Measurements from ENCODE around the gene KRTAP3-3. TPM values are rescaled to one million over a fixed set of nuclear protein-coding genes. Genes with fewer than 3 reads are reported as not detected.

KRTAP3-3 gene
- total RNA-seq, 1 experiment from 2014 or later, result not detected

DNA sequence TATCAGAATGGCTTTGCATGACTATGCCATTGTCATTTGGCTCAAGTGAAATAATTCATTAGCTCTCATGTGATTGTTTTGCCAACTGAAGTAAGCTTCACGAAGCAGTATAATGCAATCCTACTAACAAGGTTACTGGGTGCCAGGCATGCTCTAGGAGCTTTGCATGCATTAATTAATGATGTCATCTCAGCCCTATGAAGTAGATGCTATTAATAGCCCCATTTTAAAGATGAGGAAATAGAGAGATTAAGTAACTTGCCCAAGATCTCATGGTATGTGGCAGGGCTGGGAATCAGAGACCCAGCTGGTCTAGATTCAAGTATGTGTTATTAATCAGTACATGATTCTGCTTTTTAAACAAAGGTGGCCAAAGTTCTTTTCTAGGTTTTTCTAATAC is 41.3 kb downstream of the KRTAP3-3 start:
- H3K27ac Mint-ChIP-seq, result no peak overlapping the region
- no peaks in the 10 kb centered on the region for H3K27me3 Mint-ChIP-seq (ENCODE audit: low read depth)
- H3K4me3 Mint-ChIP-seq, result no peak overlapping the region
- CTCF ChIA-PET, result interaction anchor here (0.7 to 1.2 kb wide), 2 partner anchors 11 to 370 kb away, joined by 3 read pairs; no protein-coding TSS in a partner anchor
- H3K36me3 Mint-ChIP-seq, result no peaks in the 10 kb centered on the region
- peaks cover 20% of the 10 kb centered on the region for H3K4me1 Mint-ChIP-seq
- DNase-seq (ENCODE audit: low spot score) (no peak), ATAC-seq (no peak)
- H3K9me3 Mint-ChIP-seq, result no peaks in the 10 kb centered on the region
- TF ChIP-seq, protein P1, sequence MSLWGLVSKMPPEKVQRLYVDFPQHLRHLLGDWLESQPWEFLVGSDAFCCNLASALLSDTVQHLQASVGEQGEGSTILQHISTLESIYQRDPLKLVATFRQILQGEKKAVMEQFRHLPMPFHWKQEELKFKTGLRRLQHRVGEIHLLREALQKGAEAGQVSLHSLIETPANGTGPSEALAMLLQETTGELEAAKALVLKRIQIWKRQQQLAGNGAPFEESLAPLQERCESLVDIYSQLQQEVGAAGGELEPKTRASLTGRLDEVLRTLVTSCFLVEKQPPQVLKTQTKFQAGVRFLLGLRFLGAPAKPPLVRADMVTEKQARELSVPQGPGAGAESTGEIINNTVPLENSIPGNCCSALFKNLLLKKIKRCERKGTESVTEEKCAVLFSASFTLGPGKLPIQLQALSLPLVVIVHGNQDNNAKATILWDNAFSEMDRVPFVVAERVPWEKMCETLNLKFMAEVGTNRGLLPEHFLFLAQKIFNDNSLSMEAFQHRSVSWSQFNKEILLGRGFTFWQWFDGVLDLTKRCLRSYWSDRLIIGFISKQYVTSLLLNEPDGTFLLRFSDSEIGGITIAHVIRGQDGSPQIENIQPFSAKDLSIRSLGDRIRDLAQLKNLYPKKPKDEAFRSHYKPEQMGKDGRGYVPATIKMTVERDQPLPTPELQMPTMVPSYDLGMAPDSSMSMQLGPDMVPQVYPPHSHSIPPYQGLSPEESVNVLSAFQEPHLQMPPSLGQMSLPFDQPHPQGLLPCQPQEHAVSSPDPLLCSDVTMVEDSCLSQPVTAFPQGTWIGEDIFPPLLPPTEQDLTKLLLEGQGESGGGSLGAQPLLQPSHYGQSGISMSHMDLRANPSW (CRISPR knock-in tag; conservative IDR thresholded peaks at IDR 0.05; ENCODE audit: low read depth), result no peak
- TF ChIP-seq SMAD3 (CRISPR knock-in tag; IDR thresholded peaks at IDR 0.05; ENCODE audit: borderline replicate concordance) (no peak), CTCF (IDR thresholded peaks at IDR 0.05) (no peak), ZNF423 (CRISPR knock-in tag; IDR thresholded peaks at IDR 0.05) (no peak), JUN (CRISPR knock-in tag; IDR thresholded peaks at IDR 0.05) (no peak), RORB (CRISPR knock-in tag; IDR thresholded peaks at IDR 0.05) (no peak), NFYB (CRISPR knock-in tag; conservative IDR thresholded peaks at IDR 0.05; ENCODE audit: low read depth) (no peak), ATF3 (CRISPR knock-in tag; conservative IDR thresholded peaks at IDR 0.05) (no peak), IRF2 (CRISPR knock-in tag; IDR thresholded peaks at IDR 0.05; ENCODE audit: borderline replicate concordance, low read depth) (no peak), CREB1 (CRISPR knock-in tag; IDR thresholded peaks at IDR 0.05) (no peak), CDX4 (CRISPR knock-in tag; IDR thresholded peaks at IDR 0.05; ENCODE audit: borderline replicate concordance) (no peak), CBFB (CRISPR knock-in tag; IDR thresholded peaks at IDR 0.05; ENCODE audit: low read depth) (no peak)
- TF ChIP-seq, protein P2, sequence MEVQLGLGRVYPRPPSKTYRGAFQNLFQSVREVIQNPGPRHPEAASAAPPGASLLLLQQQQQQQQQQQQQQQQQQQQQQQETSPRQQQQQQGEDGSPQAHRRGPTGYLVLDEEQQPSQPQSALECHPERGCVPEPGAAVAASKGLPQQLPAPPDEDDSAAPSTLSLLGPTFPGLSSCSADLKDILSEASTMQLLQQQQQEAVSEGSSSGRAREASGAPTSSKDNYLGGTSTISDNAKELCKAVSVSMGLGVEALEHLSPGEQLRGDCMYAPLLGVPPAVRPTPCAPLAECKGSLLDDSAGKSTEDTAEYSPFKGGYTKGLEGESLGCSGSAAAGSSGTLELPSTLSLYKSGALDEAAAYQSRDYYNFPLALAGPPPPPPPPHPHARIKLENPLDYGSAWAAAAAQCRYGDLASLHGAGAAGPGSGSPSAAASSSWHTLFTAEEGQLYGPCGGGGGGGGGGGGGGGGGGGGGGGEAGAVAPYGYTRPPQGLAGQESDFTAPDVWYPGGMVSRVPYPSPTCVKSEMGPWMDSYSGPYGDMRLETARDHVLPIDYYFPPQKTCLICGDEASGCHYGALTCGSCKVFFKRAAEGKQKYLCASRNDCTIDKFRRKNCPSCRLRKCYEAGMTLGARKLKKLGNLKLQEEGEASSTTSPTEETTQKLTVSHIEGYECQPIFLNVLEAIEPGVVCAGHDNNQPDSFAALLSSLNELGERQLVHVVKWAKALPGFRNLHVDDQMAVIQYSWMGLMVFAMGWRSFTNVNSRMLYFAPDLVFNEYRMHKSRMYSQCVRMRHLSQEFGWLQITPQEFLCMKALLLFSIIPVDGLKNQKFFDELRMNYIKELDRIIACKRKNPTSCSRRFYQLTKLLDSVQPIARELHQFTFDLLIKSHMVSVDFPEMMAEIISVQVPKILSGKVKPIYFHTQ (CRISPR knock-in tag; IDR thresholded peaks at IDR 0.05), result no peak
- TF ChIP-seq, protein P3, sequence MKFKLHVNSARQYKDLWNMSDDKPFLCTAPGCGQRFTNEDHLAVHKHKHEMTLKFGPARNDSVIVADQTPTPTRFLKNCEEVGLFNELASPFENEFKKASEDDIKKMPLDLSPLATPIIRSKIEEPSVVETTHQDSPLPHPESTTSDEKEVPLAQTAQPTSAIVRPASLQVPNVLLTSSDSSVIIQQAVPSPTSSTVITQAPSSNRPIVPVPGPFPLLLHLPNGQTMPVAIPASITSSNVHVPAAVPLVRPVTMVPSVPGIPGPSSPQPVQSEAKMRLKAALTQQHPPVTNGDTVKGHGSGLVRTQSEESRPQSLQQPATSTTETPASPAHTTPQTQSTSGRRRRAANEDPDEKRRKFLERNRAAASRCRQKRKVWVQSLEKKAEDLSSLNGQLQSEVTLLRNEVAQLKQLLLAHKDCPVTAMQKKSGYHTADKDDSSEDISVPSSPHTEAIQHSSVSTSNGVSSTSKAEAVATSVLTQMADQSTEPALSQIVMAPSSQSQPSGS (CRISPR knock-in tag; IDR thresholded peaks at IDR 0.05; ENCODE audit: borderline replicate concordance, low read depth), result no peak
- TF ChIP-seq, protein P4, sequence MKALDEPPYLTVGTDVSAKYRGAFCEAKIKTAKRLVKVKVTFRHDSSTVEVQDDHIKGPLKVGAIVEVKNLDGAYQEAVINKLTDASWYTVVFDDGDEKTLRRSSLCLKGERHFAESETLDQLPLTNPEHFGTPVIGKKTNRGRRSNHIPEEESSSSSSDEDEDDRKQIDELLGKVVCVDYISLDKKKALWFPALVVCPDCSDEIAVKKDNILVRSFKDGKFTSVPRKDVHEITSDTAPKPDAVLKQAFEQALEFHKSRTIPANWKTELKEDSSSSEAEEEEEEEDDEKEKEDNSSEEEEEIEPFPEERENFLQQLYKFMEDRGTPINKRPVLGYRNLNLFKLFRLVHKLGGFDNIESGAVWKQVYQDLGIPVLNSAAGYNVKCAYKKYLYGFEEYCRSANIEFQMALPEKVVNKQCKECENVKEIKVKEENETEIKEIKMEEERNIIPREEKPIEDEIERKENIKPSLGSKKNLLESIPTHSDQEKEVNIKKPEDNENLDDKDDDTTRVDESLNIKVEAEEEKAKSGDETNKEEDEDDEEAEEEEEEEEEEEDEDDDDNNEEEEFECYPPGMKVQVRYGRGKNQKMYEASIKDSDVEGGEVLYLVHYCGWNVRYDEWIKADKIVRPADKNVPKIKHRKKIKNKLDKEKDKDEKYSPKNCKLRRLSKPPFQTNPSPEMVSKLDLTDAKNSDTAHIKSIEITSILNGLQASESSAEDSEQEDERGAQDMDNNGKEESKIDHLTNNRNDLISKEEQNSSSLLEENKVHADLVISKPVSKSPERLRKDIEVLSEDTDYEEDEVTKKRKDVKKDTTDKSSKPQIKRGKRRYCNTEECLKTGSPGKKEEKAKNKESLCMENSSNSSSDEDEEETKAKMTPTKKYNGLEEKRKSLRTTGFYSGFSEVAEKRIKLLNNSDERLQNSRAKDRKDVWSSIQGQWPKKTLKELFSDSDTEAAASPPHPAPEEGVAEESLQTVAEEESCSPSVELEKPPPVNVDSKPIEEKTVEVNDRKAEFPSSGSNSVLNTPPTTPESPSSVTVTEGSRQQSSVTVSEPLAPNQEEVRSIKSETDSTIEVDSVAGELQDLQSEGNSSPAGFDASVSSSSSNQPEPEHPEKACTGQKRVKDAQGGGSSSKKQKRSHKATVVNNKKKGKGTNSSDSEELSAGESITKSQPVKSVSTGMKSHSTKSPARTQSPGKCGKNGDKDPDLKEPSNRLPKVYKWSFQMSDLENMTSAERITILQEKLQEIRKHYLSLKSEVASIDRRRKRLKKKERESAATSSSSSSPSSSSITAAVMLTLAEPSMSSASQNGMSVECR (CRISPR knock-in tag; IDR thresholded peaks at IDR 0.05; ENCODE audit: borderline replicate concordance), result no peak
- POLR2A ChIA-PET, result no interaction called here

Data from WTC11 (cell line).